H1 (cell line): ENCODE data around the gene HOXB7. TPM values are rescaled to one million over a fixed set of nuclear protein-coding genes. Genes with fewer than 3 reads are reported as not detected.

ENCODE experiments used
- CTCF ChIA-PET: fragments of 300-600 bp; sonication (Branson Sonifier 250); formaldehyde crosslinking; loops from one replicate; lab custom pipeline; 2021; ENCODE audit not compliant: partially characterized antibody; lab: Charles Lee
- POLR2A ChIA-PET: fragments of 300-600 bp; sonication (Branson Sonifier 250); formaldehyde crosslinking; loops from one replicate; lab custom pipeline; 2021; ENCODE audit warnings: inconsistent platforms; ENCODE audit not compliant: partially characterized antibody; lab: Charles Lee
- DNase-seq, 2 experiments: peaks; one replicate each; pipeline versions ENCODE4 v3.0.0 to v3.0.0-alpha.2; 2010 to 2022; ENCODE audit warnings: low spot score in 2 of 2, low read depth in 1 of 2, mixed read lengths in 1 of 2
- FAIRE-seq: peaks from 2 replicates; lab custom pipeline; 2011; peaks lifted over from hg19 to GRCh38; lab: Jason Lieb, UNC
- H2AFZ ChIP-seq: 2 replicates; pipeline ENCODE4 v1.8.1; 2012; ENCODE audit warnings: low read length, inconsistent platforms
- H2AK5ac ChIP-seq: 2 replicates; pipeline ENCODE4 v1.6.1; 2013; ENCODE audit warnings: low read depth, low read length
- H2BK120ac ChIP-seq: replicated peaks from 2 replicates; pipeline ENCODE3; 2013; ENCODE audit warnings: low read depth, low read length, inconsistent platforms
- H2BK12ac ChIP-seq: 2 replicates; pipeline ENCODE4 v1.6.1; 2013; ENCODE audit warnings: low read depth, low read length
- H2BK15ac ChIP-seq: 2 replicates; pipeline ENCODE4 v1.6.1; 2013; ENCODE audit warnings: low read length
- H2BK20ac ChIP-seq: 2 replicates; pipeline ENCODE4 v1.6.1; 2013; ENCODE audit warnings: low read length
- H2BK5ac ChIP-seq: 2 replicates; pipeline ENCODE4 v1.6.1; 2013; ENCODE audit warnings: low read depth, low read length
- H3K14ac ChIP-seq: 2 replicates; pipeline ENCODE4 v1.6.1; 2013; ENCODE audit warnings: inconsistent platforms; ENCODE audit not compliant: insufficient read length
- H3K18ac ChIP-seq: 2 replicates; pipeline ENCODE4 v1.6.1; 2013; ENCODE audit warnings: low read length; ENCODE audit errors: extremely low read depth
- H3K23ac ChIP-seq: 2 replicates; pipeline ENCODE4 v1.6.1; 2013; ENCODE audit warnings: inconsistent platforms; ENCODE audit not compliant: insufficient read length
- H3K23me2 ChIP-seq: 2 replicates; pipeline ENCODE4 v1.6.1; 2013; ENCODE audit warnings: low read depth, low read length
- H3K27ac ChIP-seq: 2 replicates; pipeline ENCODE4 v1.6.1; 2011; ENCODE audit warnings: low read depth, low read length, inconsistent platforms
- H3K27me3 ChIP-seq, 4 experiments: replicated peaks in 1 of 4; 1 replicate in 1 of 4; 2 replicates in 3 of 4; pipeline versions ENCODE4 v1.6.1 to v1.8.1; 2011 to 2013; ENCODE audit warnings: low read length in 3 of 4, mild to moderate bottlenecking in 3 of 4, inconsistent platforms in 2 of 4, mixed read lengths in 2 of 4, moderate library complexity in 1 of 4; ENCODE audit not compliant: control insufficient read depth in 3 of 4, insufficient read depth in 3 of 4; ENCODE audit errors: extremely low read depth in 1 of 4
- H3K36me3 ChIP-seq, 4 experiments: 2 replicates each; pipeline versions ENCODE4 v1.6.1 to v1.8.1; 2011 to 2013; ENCODE audit warnings: mild to moderate bottlenecking in 4 of 4, low read length in 3 of 4, moderate library complexity in 2 of 4, control low read depth in 1 of 4, inconsistent platforms in 1 of 4; ENCODE audit not compliant: insufficient read depth in 4 of 4, control insufficient read depth in 2 of 4
- H3K4ac ChIP-seq: replicated peaks from 2 replicates; pipeline ENCODE3; 2013; ENCODE audit warnings: low read length, low read depth, mixed read lengths, inconsistent platforms; ENCODE audit not compliant: insufficient read length
- H3K4me1 ChIP-seq, 4 experiments: replicated peaks in 1 of 4; 1 replicate in 1 of 4; 2 replicates in 3 of 4; pipeline versions ENCODE4 v1.6.1 to v1.8.1; 2011 to 2013; ENCODE audit warnings: low read length in 3 of 4, inconsistent platforms in 2 of 4, mixed read lengths in 1 of 4; ENCODE audit not compliant: insufficient read depth in 4 of 4, control insufficient read depth in 3 of 4
- H3K4me2 ChIP-seq, 2 experiments: 2 replicates each; pipeline versions ENCODE4 v1.6.1 to v1.8.1; 2011 to 2013; ENCODE audit warnings: low read depth in 2 of 2, low read length in 2 of 2, control low read depth in 1 of 2, inconsistent platforms in 1 of 2, mild to moderate bottlenecking in 1 of 2; ENCODE audit not compliant: insufficient read depth in 1 of 2
- H3K4me3 ChIP-seq, 4 experiments: fragments of 200-600, 300-600 bp in 1 of 4; sonication (generic), shearing (Covaris generic), sonication (Bioruptor Twin) in 1 of 4; 2 replicates each; pipeline versions ENCODE4 v1.5.1 to v1.8.1; 2011 to 2016; ENCODE audit warnings: low read length in 4 of 4, low read depth in 3 of 4, control low read depth in 2 of 4, inconsistent platforms in 2 of 4, mild to moderate bottlenecking in 2 of 4, mixed read lengths in 1 of 4, moderate library complexity in 1 of 4; ENCODE audit not compliant: insufficient read depth in 2 of 4; ENCODE audit errors: extremely low read depth in 1 of 4
- H3K56ac ChIP-seq: replicated peaks from 2 replicates; pipeline ENCODE3; 2013; ENCODE audit warnings: low read depth, mild to moderate bottlenecking, mixed read lengths, low read length, inconsistent platforms; ENCODE audit not compliant: insufficient read length
- H3K79me1 ChIP-seq: 2 replicates; pipeline ENCODE4 v1.6.1; 2013; ENCODE audit warnings: low read depth, low read length, control low read depth
- H3K79me2 ChIP-seq, 2 experiments: 2 replicates each; pipeline versions ENCODE4 v1.6.1 to v1.8.1; 2012 to 2013; ENCODE audit warnings: low read length in 2 of 2, mild to moderate bottlenecking in 2 of 2, inconsistent platforms in 1 of 2; ENCODE audit not compliant: insufficient read depth in 2 of 2, control insufficient read depth in 1 of 2
- H3K9ac ChIP-seq, 4 experiments: replicated peaks in 1 of 4; 1 replicate in 1 of 4; 2 replicates in 3 of 4; pipeline versions ENCODE4 v1.6.1 to v1.8.1; 2011 to 2013; ENCODE audit warnings: low read depth in 3 of 4, low read length in 3 of 4, control low read depth in 2 of 4, mild to moderate bottlenecking in 2 of 4, moderate library complexity in 2 of 4, inconsistent platforms in 1 of 4; ENCODE audit errors: extremely low read depth in 1 of 4
- H3K9me3 ChIP-seq, 2 experiments: 2 replicates each; pipeline versions ENCODE4 v1.6.1 to v1.8.1; 2012 to 2013; ENCODE audit warnings: mild to moderate bottlenecking in 2 of 2, moderate library complexity in 2 of 2, control low read depth in 1 of 2, inconsistent platforms in 1 of 2, low read depth in 1 of 2, low read length in 1 of 2, mixed read lengths in 1 of 2; ENCODE audit not compliant: insufficient read depth in 2 of 2
- H4K20me1 ChIP-seq, 2 experiments: replicated peaks in 1 of 2; 2 replicates each; pipeline versions ENCODE3 to v1.8.1; 2011 to 2013; ENCODE audit warnings: inconsistent platforms in 2 of 2, low read length in 2 of 2, mild to moderate bottlenecking in 1 of 2; ENCODE audit not compliant: insufficient read depth in 2 of 2, control insufficient read depth in 1 of 2
- H4K5ac ChIP-seq: 2 replicates; pipeline ENCODE4 v1.6.1; 2013; ENCODE audit warnings: low read length, low read depth, mixed read lengths, inconsistent platforms; ENCODE audit not compliant: insufficient read length
- H4K8ac ChIP-seq: 2 replicates; pipeline ENCODE4 v1.8.0; 2013; ENCODE audit warnings: mild to moderate bottlenecking, moderate library complexity, low read length, inconsistent platforms; ENCODE audit not compliant: insufficient read depth; ENCODE audit errors: extremely low read depth
- H4K91ac ChIP-seq: replicated peaks from 2 replicates; pipeline ENCODE3; 2013; ENCODE audit warnings: low read length, mixed read lengths, inconsistent platforms; ENCODE audit not compliant: insufficient read length
- ATF2 ChIP-seq: IDR thresholded peaks from 2 replicates; pipeline ENCODE4 v1.6.1; 2012; ENCODE audit warnings: low read length, inconsistent platforms
- CBX8 ChIP-seq: fragments of 300-800, 300-1000 bp; sonication (generic); IDR thresholded peaks from 2 replicates; pipeline ENCODE4 v1.7.1; 2016; ENCODE audit warnings: low read depth, low read length, borderline replicate concordance
- JUN ChIP-seq: IDR thresholded peaks from 2 replicates; pipeline ENCODE4 v1.6.1; 2011; ENCODE audit warnings: low read depth, mild to moderate bottlenecking, improper control_type of control experiment, low read length
- MAFK ChIP-seq: IDR thresholded peaks from 2 replicates; pipeline ENCODE4 v1.6.1; 2012; ENCODE audit warnings: low read depth, mild to moderate bottlenecking, improper control_type of control experiment, low read length
- SIN3A ChIP-seq, 2 experiments: IDR thresholded peaks in 1 of 2; conservative IDR thresholded peaks in 1 of 2; 2 replicates each; pipeline ENCODE4 v1.6.1; 2011 to 2012; ENCODE audit warnings: low read length in 2 of 2, improper control_type of control experiment in 1 of 2, low read depth in 1 of 2, mild to moderate bottlenecking in 1 of 2
- SIX5 ChIP-seq: IDR thresholded peaks from 2 replicates; pipeline ENCODE4 v1.6.1; 2011; ENCODE audit warnings: mild to moderate bottlenecking, low read depth, low read length
- SP2 ChIP-seq: IDR thresholded peaks from 2 replicates; pipeline ENCODE4 v1.6.1; 2012; ENCODE audit warnings: mild to moderate bottlenecking, low read length, inconsistent platforms
- SUZ12 ChIP-seq: fragments of 200-600 bp; sonication (generic); IDR thresholded peaks from 2 replicates; pipeline ENCODE4 v1.6.1; 2012; ENCODE audit warnings: mild to moderate bottlenecking, inconsistent platforms, low read length, moderate library complexity, mixed read lengths
- TEAD4 ChIP-seq: IDR thresholded peaks from 2 replicates; pipeline ENCODE4 v1.6.1; 2012; ENCODE audit warnings: low read depth, low read length, inconsistent platforms, mixed read lengths
- WGBS, 2 experiments: shearing (Covaris generic) in 1 of 2; methylation state at CpG; one replicate each; pipeline versions ENCODE4 v1.1.6 to v1.1.7; 2013 to 2015; ENCODE audit warnings: low lambda C conversion rate in 2 of 2, mixed read lengths in 2 of 2, inconsistent platforms in 1 of 2, low coverage in 1 of 2, missing lambda C conversion rate in 1 of 2; ENCODE audit not compliant: insufficient replicate concordance in 2 of 2, insufficient coverage in 1 of 2, insufficient read length in 1 of 2; ENCODE audit errors: extremely low coverage in 1 of 2, missing lambda C conversion rate in 1 of 2; 5-methylcytosine and 5-hydroxymethylcytosine counted together
- polyA plus RNA-seq, 7 experiments: library from polyadenylated mRNA; depleted of rRNA in 3 of 7; stranded (reverse) in 5 of 7; unstranded in 2 of 7; fragments of >200 nt in 5 of 7; fragments of 200-250 nt in 2 of 7; gene quantifications; 1 replicate in 5 of 7; 2 replicates in 1 of 7; 4 replicates in 1 of 7; pipeline versions ENCODE4 v1.2.1 to v1.2.3, GENCODE V29; 2011 to 2013; ENCODE audit warnings: missing spikeins in 2 of 7, mixed read lengths in 2 of 7
- total RNA-seq: library from RNA; stranded (reverse); fragmentation: NEBNext Ultra II Directional; extraction: Animal tissue kit (Norgen Biotek cat#: 25700); gene quantifications from 2 replicates; pipeline ENCODE4 v1.2.1, GENCODE V29; 2021

HOXB7 gene
- total and polyA plus RNA-seq, 2 of the 8 experiments (the other 6 are each of a cell fraction or from before 2014, with no cell fraction given), result not detected

GRCh38 chr17:48601539-48602425 lies 9.0 kb downstream of the HOXB7 start:
- Histone ChIP-seq H4K20me1 (peaks cover 31 to 54% of the 10 kb centered on the region in 2 experiments), H3K9me3 (no peaks in the 10 kb centered on the region), H2BK120ac (no peak overlapping the region), H3K4me1 (peaks cover 0 to 6% (median under 1%) of the 10 kb centered on the region in 4 experiments; a peak in 3 of 7 replicates), H3K9ac (no peak overlapping the region), H2AFZ (no peak overlapping the region), H3K36me3 (peaks cover 0 to 3% (median 0%) of the 10 kb centered on the region in 4 experiments; a peak in 1 of 8 replicates), H3K56ac (no peak overlapping the region), H3K27ac (no peak overlapping the region), H3K79me1 (no peaks in the 10 kb centered on the region), H3K4me2 (no peak overlapping the region), H3K23ac (no peak overlapping the region), H2AK5ac (no peak overlapping the region), H2BK15ac (peak overlapping the region; percentile 10; the same call in 1 of the 2 replicates), H3K23me2 (no peaks in the 10 kb centered on the region), H4K8ac (no peak overlapping the region), H2BK12ac (no peak overlapping the region), H3K14ac (no peak overlapping the region), H2BK5ac (no peak overlapping the region), H2BK20ac (no peak overlapping the region), H3K4ac (no peak overlapping the region), H3K4me3 (no peak overlapping the region), H4K5ac (no peak overlapping the region), H3K79me2 (no peaks in the 10 kb centered on the region), H3K27me3 (peaks cover 99 to 100% (median 100%) of the 10 kb centered on the region in 4 experiments), H3K18ac (no peak overlapping the region), H4K91ac (no peak overlapping the region)
- no peak for FAIRE-seq
- DNase-seq, result no peak
- POLR2A ChIA-PET, result no interaction called here
- CTCF ChIA-PET, result interaction anchor here (0.6 to 2.1 kb wide), 15 partner anchors 8 to 386 kb away, joined by 3 to 12 read pairs (median 4); no protein-coding TSS in a partner anchor
- 17% methylated on average over 34 of the region's 35 CpGs; no CpG with 5 or more reads in 1 of the 2 experiments for WGBS, 2 experiments
- TF ChIP-seq SP2 (no peak), SIN3A (conservative IDR thresholded peaks at IDR 0.05 in 1 of 2, IDR thresholded peaks at IDR 0.05 in 1 of 2; ENCODE audit: low read depth in 1 of 2, low read length in 2 of 2) (no peak), MAFK (no peak), ATF2 (no peak), JUN (no peak), CBX8 (peak; percentile 76; the same call in 1 of the 2 replicates), TEAD4 (no peak), SIX5 (no peak), SUZ12 (peak; percentile 92)
